ENCODE measurements around the gene RAPGEF4. TPM values are rescaled to one million over a fixed set of nuclear protein-coding genes. Genes with fewer than 3 reads are reported as not detected.

Gene RAPGEF4
- polyA plus RNA-seq, 3 donors, result not detected

DNA sequence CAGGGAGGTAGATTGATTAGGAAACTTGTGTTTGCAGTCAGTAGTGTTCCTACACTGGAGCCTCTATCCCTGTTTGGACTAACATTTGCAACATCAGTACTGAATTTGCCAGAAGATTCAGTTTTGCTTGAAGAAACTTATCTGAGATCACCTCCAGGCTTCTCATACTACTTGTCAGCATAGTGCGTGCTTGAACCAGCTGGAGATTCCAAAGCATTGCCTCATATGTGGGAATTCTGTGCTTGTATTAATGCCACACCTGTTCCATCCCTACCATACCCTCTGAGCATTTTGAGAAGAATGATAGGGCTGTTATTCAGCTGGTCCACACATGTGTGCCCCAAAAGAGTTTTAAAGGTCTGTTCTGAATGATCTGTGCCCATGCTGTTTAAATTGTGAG, 148.7 kb downstream of the RAPGEF4 start:
- peaks cover 0 to 2% of the 10 kb centered on the region in 2 donors for H3K27me3 ChIP-seq (ENCODE audit: control insufficient read depth in 2 of 2, insufficient read depth in 2 of 2, low read length in 2 of 2)
- Mint-ChIP-seq H3K27me3 (ENCODE audit: low read depth in 3 of 3) (peaks cover 8 to 15% (median 8%) of the 10 kb centered on the region in 3 donors), H3K27ac (no peak overlapping the region), H3K36me3 (no peaks in the 10 kb centered on the region), H3K9me3 (no peaks in the 10 kb centered on the region), H3K4me3 (no peak overlapping the region), H3K4me1 (no peaks in the 10 kb centered on the region)
- no peak overlapping the region for H3K9ac ChIP-seq (ENCODE audit: insufficient read depth, low read length, poor library complexity, severe bottlenecking)
- no peaks in the 10 kb centered on the region for H4K20me1 ChIP-seq (ENCODE audit: insufficient read depth, low read length)
- H3K4me3 ChIP-seq (replicated peaks in 1 of 3; ENCODE audit: low read depth in 2 of 3, low read length in 3 of 3), result no peak overlapping the region
- H3K27ac ChIP-seq (ENCODE audit: low read depth in 1 of 2, low read length in 2 of 2), result no peak overlapping the region
- H3K4me1 ChIP-seq (ENCODE audit: control insufficient read depth in 1 of 2, insufficient read depth in 2 of 2, low read length in 2 of 2), result no peaks in the 10 kb centered on the region
- no CpG with 5 or more reads among the region's 1 CpG for WGBS (ENCODE audit: insufficient coverage)
- no peaks in the 10 kb centered on the region for H3K79me2 ChIP-seq (ENCODE audit: insufficient read depth, low read length)
- no peaks in the 10 kb centered on the region for H3K9me3 ChIP-seq (replicated peaks in 1 of 2; ENCODE audit: control insufficient read depth in 1 of 2, insufficient read depth in 1 of 2, low read length in 2 of 2)
- no peak overlapping the region for H2AFZ ChIP-seq (ENCODE audit: insufficient read depth, low read depth, low read length, poor library complexity, severe bottlenecking)
- DNase-seq, result no peak
- intact Hi-C loops (cut with micrococcal nuclease), result no loop called here
- no peak overlapping the region for H3K4me2 ChIP-seq (replicated peaks; ENCODE audit: extremely low read depth, low read length, poor library complexity, severe bottlenecking)
- no peaks in the 10 kb centered on the region for H3K36me3 ChIP-seq (replicated peaks in 1 of 2; ENCODE audit: control insufficient read depth in 1 of 2, insufficient read depth in 2 of 2, low read length in 2 of 2)
- TF ChIP-seq, protein P1, sequence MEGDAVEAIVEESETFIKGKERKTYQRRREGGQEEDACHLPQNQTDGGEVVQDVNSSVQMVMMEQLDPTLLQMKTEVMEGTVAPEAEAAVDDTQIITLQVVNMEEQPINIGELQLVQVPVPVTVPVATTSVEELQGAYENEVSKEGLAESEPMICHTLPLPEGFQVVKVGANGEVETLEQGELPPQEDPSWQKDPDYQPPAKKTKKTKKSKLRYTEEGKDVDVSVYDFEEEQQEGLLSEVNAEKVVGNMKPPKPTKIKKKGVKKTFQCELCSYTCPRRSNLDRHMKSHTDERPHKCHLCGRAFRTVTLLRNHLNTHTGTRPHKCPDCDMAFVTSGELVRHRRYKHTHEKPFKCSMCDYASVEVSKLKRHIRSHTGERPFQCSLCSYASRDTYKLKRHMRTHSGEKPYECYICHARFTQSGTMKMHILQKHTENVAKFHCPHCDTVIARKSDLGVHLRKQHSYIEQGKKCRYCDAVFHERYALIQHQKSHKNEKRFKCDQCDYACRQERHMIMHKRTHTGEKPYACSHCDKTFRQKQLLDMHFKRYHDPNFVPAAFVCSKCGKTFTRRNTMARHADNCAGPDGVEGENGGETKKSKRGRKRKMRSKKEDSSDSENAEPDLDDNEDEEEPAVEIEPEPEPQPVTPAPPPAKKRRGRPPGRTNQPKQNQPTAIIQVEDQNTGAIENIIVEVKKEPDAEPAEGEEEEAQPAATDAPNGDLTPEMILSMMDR (IDR thresholded peaks at IDR 0.05), result no peak

- intact Hi-C loops (cut with micrococcal nuclease), result no loop called here
- peaks cover 8 to 14% (median 9%) of the 10 kb centered on the region in 3 donors for H3K27me3 Mint-ChIP-seq (ENCODE audit: low read depth in 3 of 3)
These were observed 150.4 kb downstream of the RAPGEF4 start for GRCh38 chr2:172885996-172886395.

More at GRCh38 chr2:172885996-172886395, 150.4 kb downstream of the RAPGEF4 start:
- Histone ChIP-seq H3K4me2 (replicated peaks; ENCODE audit: extremely low read depth, low read length, poor library complexity, severe bottlenecking) (no peak overlapping the region), H3K36me3 (replicated peaks in 1 of 2; ENCODE audit: control insufficient read depth in 1 of 2, insufficient read depth in 2 of 2, low read length in 2 of 2) (no peaks in the 10 kb centered on the region), H3K4me1 (ENCODE audit: control insufficient read depth in 1 of 2, insufficient read depth in 2 of 2, low read length in 2 of 2) (no peaks in the 10 kb centered on the region), H3K27ac (ENCODE audit: low read depth in 1 of 2, low read length in 2 of 2) (no peak overlapping the region), H2AFZ (ENCODE audit: insufficient read depth, low read depth, low read length, poor library complexity, severe bottlenecking) (no peak overlapping the region), H3K79me2 (ENCODE audit: insufficient read depth, low read length) (no peaks in the 10 kb centered on the region), H3K27me3 (ENCODE audit: control insufficient read depth in 2 of 2, insufficient read depth in 2 of 2, low read length in 2 of 2) (peaks cover 0 to 6% of the 10 kb centered on the region in 2 donors), H3K9me3 (replicated peaks in 1 of 2; ENCODE audit: control insufficient read depth in 1 of 2, insufficient read depth in 1 of 2, low read length in 2 of 2) (no peaks in the 10 kb centered on the region), H3K4me3 (replicated peaks in 1 of 3; ENCODE audit: low read depth in 2 of 3, low read length in 3 of 3) (no peak overlapping the region), H4K20me1 (ENCODE audit: insufficient read depth, low read length) (no peaks in the 10 kb centered on the region), H3K9ac (ENCODE audit: insufficient read depth, low read length, poor library complexity, severe bottlenecking) (no peak overlapping the region)
- Mint-ChIP-seq H3K9me3 (no peaks in the 10 kb centered on the region), H3K27ac (no peak overlapping the region), H3K4me1 (no peaks in the 10 kb centered on the region), H3K36me3 (no peaks in the 10 kb centered on the region), H3K4me3 (no peak overlapping the region)
- DNase-seq, result no peak
- TF ChIP-seq, protein P1 (IDR thresholded peaks at IDR 0.05), result no peak
- 94% methylated on average over 3 of the region's 3 CpGs for WGBS (ENCODE audit: insufficient coverage)
